GM19025 (cell line): ENCODE results near the gene UBC.
"Not testable (repeated sequence)": the region's sequence is repeated elsewhere in the genome, so short reads cannot be mapped to it uniquely, and the experiment has no call there.

Experiments used
- ATAC-seq: cut with Tn5 transposase; IDR thresholded peaks from one replicate; pipeline ENCODE4 v1.9.1; 2021; ENCODE audit warnings: mild to moderate bottlenecking, low read depth, moderate library complexity; ENCODE audit not compliant: unreplicated experiment

The UBC gene

GRCh38 chr12:124893792-124894516 is 20.5 kb downstream of the UBC start:
- peak; percentile 55 for ATAC-seq

DNA sequence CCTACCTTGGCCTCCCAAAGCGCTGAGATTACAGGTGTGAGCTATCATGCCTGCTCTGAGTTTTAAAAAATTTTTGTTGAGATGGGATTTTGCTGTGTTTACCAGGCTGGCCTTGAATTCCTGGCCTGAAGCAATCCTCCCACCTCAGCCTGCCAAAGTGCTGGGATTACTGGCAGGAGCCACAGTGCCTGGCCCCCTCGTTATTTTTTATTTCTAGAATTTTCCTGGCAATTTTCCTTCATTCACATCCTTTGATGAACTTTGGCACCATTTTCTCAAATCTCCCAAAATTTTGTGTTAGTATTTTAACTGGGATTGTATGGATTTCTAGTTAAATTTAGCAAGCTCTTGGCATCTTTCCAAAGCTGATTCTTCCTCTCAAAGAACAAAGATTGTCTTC is 26.2 kb downstream of the UBC start:
- ATAC-seq = no peak

- not testable (repeated sequence) for ATAC-seq
These were observed 26.7 kb downstream of the UBC start for GRCh38 chr12:124887766-124888165.

DNA sequence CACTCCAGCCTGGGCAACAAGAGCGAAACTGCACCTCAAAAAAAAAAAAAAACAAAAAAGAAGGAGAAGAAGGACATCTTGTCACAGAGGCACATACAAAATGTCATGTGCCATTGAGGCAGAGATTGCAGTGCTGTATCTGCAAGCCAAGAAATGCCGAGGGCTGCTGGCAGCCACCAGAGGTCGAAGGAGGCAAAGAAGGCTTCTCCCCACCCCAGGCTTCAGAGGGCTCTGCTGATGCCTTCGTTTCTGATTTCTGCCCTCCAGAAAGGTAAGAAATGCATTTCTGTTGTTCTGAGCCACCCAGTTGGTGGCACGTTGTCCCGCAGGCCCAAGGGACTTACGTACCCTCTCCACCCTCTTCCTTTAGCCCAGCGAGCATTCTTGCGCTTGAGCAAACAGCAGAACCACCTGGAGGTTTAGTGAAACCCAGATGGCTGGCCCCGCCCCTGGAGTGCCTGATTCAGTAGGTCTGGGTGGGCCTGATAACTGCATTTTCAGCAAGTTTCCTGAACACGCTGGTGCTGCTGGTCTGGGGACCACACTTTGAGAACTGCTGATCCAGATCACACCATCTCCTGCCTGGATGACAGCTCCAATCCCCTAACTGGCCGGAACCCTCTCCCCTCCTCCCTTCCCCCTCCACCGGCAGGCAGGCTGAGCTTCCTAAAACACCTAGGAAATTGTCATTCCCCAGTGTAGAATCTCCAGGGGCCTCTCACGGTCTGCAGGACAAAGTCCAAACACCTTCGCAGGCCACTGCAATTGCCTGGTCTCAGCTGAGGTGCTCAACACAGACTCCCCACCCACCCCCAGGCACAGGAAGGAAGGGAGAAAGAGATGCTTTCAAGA is 29.6 kb downstream of the UBC start:
- ATAC-seq = peak; percentile 89

DNA sequence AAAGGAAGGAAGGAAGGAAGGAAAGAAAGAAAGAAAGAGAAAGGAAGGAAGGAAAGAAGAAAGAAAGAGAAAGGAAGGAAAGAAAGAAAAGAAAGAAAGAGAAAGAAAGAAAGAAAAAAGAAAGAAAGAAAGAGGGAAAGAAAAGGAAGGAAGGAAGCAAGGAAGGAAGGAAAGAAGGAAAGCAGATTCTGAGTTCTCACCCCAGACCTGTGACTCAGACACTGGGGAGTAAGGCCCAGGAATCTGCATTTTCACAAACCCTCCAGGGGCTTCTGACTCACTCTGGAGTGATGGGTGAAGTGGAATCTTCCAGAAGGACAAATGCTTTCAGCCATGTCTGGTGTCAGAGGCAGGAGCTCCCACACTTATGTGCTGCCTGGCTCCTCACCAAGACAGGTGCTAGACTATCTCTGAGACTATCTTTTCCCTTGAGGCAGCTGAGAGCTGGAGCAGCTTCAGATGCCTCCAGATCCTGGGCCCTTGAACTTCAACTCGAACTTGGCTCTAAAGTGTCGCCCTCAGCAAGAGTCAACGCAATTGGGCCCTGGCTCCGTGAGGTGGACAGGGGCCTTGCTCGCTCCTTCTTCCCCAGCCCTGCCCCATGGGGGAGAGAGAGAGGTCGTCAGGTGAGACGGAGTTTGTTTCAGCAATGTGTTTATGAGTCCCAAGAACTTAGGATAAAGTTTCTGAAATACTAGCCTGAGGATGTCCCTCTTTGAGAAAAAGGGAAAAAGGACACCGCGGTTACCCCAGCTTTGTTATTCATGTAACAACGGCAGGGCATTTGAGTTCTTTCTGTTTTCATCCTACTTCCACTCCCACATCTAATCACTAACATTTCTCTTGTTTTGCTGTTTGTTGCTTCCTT is 31.0 kb downstream of the UBC start:
- no peak for ATAC-seq

DNA sequence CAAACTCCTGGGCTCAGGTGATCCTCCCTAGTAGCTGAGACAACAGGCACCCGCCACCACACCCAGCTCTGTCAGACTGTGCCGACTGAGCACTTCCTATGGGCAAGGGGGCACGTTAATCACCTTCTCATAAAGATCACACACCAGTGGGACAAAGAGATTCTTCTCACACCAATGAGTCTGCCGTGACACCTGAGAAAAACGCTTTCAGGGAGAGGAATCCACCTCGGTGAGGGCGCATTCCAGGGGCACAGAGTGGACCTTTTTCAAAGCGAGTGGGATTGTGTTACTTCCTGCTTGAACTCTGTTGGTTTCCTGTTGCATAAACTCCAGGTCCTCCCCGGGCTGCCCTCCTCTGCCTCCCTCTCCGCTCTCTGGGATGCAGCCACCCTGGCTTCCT is 33.3 kb downstream of the UBC start:
- ATAC-seq = no peak

- ATAC-seq = not testable (repeated sequence)
These were observed 34.1 kb downstream of the UBC start for GRCh38 chr12:124880335-124880734.

- no peak for ATAC-seq
These were observed 35.5 kb downstream of the UBC start for GRCh38 chr12:124878795-124879516.

DNA sequence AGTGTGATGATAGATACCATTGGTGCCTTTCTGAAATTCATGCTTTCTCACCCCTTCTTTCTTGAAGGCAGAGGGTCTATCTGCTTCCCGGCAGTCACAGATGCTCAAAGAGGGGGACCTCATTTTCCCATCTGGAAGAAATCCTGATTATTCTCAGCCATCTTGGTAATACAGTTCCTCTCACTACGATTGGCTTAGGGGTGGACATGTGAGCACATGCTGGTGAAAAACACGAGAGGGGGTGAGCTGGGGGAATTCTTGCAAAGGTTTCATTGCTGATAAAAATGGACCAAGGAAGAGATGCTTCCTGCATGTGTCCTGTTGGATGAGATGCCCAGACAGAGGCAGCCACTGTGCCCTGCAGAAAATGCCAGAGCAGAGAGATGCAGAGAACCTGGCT is 37.0 kb downstream of the UBC start:
- ATAC-seq = no peak

GRCh38 chr12:124876171-124876570 is 38.3 kb downstream of the UBC start:
- ATAC-seq = no peak

GRCh38 chr12:124875803-124876132 is 38.7 kb downstream of the UBC start:
- ATAC-seq = no peak

DNA sequence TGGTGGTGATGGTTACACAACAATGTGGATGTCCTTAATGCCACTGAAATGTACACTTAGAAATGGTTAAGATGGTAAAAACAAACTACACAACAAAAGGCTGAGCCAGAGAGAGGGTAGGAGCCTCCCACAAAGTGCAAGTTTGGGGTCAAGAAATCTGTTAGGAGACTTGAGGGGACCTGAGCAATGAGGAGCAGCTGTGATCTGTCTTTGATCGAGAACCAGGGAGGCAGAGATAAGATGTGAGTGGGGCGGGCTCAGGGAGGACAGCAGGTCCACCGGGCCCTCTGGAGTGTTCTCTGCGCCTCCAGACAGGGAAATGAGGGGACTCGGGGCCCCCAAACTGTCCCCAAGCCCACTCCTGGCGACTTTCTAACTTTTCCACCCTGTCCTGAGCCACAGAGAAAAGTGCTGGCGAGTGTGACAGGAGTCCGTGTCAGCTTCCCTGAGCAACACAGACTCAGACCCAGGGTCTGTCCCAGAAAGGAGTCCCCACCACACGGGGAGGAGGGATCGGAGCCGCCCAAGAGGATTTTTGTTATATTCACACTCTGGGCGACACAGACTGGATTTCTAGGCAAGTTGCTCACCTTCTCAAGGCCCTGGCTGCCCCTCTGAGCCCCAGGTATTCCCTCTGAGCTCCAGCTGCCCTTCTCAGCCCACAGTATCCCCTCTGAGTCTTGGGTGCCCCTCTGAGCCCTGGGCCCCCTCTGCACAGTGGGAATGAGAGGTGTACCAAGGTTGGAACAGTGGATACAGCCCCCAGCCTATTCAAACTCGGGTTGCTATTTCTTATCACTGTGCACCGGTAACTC is 39.3 kb downstream of the UBC start:
- ATAC-seq = no peak

- ATAC-seq = no peak
These were observed 40.3 kb downstream of the UBC start for GRCh38 chr12:124874188-124874587.

GRCh38 chr12:124872068-124872719 is 42.3 kb downstream of the UBC start:
- no peak for ATAC-seq

DNA sequence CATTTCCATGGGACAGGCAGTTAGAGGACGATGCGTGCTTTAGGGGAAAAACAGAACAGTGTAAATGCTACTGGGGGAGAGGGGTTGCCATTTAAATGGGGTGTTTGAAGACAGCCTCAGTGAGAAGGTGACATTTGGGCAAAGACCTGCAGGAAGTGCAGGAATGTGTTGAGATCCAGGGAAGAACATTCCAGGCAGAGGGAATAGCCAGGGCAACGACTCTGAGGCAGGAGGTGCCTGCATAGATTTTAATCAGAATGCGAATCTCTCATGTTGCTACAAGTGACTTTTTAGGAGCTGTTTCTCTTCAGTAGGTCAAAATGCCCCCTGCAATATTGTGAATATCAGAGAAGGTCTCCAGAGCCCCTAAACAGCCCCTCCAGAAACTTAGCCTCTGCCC is 43.2 kb downstream of the UBC start:
- no peak for ATAC-seq

GRCh38 chr12:124870515-124870914 is 43.9 kb downstream of the UBC start:
- ATAC-seq = no peak

DNA sequence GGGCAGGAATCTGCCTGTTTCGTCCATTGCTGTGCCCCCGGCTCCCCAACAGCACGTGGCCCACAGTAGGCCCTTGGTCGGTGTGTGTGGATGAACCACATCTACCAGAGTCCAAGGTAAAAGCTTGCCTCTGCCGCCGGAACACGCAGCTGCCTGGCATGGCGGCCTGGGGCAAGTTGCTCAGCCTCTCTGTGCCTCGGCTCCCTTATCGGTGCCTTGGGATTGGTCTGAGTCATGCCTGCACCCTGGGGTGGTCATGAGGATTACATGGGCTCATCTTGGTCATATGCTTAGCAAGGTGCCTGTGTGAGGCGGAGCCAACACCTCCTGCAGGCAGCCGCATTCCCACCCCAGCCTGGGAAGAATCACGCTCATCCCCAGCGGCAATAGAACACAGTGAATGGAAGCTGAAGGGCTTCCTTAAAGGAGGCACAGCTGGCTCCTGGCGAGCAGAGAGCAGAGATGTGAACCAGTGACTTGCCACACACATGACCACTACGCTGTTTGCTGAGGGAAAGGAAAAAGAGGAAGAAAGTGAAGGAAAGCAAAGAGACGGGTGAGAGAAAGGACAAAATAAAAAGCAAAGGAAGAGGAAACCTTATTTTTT is 45.3 kb downstream of the UBC start:
- no peak for ATAC-seq

DNA sequence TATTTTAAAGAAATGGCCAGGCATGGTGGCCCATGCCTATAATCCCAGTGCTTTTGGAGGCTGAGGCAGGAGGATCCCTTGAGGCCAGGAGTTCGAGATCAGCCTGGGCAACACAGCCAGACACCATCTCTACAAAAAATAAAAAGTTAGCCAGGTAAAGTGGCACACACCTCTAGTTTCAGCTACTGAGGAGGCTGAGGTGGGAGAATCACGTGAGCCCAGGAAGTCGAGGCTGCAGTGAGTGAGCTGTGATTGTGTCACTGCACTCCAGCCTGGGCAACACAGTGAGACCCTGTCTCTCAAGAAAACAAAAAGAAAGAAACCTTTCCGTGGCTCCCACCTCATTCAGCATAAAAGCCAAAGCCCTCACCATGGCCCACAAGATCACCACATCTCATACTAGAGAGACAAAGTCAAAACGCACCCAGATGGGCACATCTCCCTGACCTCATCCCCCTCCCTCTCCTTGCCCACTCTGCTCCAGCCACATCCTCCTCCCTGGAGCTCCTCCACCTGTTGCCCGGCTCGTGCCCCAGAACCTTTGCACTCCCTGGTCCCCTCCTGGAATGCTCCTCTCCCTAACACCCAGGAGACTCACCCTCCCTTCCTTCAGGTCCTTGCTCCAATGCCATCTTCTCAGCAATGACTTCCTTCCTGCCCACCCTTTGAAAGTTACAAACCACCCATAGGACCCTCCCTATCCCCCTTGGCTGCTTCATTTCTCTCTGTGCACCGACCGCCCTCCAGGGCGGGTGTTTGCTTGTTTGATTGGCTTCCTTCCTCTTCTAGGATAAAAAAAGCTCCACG is 46.0 kb downstream of the UBC start:
- ATAC-seq = no peak
